Stimulated activated CD8-positive, alpha-beta memory T cell treated with anti-CD3 and anti-CD28 coated beads, Interleukin-7, amount 100 ng/mL, for 1 hour (primary cell): ENCODE measurements around the gene ARPP21.

Experiments used
- DNase-seq, 2 donors: peaks; one replicate each; pipeline ENCODE4 v3.0.0-alpha.2; 2020; ENCODE audit warnings: low read depth in 2 of 2

ARPP21 gene

DNA sequence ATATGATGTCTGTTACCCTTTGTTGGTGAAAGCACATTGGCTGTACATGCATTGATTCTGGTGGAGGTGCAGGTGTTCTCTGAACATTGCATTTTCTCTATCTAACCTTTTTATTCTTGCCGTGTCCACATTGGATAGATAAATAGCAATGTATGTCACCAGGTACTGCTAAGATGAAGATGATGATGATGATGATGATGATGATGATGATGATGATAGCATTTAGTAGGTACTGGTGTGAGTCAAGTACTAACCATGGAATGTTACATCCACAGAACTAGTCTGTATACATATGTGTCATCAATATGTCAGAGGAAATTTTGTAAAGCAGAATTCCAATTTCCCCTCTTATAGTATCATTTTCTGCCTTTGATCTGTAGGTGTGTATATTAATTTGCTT lies 36.3 kb downstream of the ARPP21 start:
- DNase-seq: no peak

DNA sequence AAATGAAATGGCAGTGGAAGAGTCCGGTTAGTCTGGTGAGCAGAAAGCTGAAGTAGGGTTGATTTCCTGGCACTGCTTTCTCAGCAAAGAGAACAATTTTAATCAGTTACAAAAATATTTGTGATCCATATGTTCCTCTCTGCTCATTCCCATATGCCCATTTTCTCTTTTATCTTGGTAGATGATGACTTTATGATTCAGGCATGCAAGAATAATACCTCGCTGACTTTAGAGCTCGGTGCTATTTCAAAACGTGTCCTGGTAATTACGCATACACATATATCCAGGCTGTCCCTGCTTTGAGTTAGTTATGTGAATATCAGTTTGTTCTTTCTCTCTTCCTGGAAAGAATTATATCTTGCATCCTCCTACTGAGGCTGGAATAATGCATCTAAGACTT lies 38.5 kb downstream of the ARPP21 start:
- no peak for DNase-seq

DNA sequence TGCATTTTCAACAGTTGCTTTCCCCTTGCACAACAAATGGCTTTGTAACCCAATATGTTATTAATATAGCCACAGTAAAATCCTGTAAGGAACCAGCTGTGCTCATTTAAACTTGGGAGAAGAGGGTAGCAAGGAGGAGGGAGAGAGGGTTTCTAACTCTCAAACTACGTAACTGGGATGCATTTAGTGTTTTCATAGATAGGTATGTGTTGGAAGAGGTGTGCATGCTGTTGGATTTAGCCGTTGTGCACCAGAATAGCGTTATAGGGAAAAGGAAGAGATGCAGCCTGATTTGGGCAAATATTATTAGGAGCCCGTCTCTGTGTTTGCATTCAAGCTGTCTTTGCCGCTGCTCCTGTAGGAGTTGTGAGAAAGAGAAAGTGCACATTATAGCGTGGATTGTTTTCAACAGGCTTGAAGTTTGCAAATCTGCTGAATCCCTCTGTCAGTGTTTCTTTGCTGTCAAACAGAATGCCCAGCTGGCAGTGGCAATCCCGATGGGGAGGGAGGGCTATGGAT lies 39.4 kb downstream of the ARPP21 start:
- no peak for DNase-seq

DNA sequence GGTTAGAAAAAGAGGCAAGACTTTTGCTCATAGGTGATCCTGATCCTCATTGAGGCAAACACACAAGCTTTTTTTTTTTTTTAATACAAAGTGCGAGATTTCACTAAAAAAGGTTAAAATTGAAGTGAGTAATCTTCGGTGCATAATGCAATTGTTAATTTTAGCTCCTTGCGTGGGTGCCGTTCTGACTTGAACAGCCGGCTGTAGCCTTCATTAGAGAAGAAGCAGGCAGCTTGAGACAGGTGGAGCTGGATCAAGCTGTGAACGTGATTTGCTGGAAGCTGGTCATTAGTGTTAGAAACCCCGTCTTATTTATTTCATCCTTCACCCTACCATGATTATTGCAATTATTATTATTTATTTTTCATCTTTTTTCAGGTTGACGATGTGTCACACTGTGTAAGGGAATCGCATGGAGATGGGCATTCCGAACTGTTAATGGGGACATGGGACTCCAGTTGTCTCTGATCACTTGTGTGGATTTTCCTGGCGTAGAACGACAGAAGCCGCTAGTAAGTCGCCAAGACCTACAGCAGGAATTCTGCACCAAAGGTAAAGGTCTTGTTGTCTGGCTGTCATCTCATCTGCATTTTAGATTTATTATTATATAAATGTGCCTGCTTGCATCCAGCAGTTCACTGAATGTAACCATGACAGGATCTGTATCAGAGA lies 40.2 kb downstream of the ARPP21 start:
- DNase-seq: no peak

DNA sequence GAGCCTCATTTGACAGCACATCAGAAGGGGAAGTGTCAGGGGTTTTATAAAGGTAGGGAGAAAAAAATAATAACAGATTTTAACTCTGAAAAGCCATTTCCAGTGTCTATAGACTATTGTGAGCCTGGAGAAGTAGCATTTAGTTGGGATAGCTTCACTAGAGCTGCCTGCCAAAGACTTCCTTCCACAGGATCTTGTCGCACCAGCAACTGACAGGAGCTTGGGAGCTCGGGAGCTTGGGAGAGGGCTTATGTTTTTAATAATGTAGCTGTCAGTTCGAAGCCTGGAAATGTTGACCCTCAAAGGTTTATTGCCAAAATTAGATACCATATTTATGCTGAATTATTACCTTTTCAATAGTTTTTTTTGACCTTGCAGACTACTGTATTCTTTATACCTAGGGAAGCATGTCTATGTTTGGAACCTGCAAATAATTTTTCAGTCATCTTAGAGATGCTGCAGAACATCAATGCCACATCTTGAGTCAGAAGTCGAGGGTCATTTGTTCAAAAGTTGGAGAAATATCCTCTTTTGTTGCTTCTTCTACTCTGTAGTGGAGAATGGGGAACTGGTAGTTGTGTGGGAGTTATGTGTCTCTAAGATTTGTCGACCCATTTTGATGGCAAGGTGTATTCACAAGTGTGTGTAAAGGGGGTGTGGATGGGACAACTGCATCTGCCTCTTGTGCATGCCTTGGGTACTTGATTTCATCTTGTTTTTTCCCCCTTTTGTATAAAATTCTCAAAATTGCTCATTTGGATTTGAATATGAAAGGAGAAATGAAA lies 41.7 kb downstream of the ARPP21 start:
- no peak for DNase-seq

DNA sequence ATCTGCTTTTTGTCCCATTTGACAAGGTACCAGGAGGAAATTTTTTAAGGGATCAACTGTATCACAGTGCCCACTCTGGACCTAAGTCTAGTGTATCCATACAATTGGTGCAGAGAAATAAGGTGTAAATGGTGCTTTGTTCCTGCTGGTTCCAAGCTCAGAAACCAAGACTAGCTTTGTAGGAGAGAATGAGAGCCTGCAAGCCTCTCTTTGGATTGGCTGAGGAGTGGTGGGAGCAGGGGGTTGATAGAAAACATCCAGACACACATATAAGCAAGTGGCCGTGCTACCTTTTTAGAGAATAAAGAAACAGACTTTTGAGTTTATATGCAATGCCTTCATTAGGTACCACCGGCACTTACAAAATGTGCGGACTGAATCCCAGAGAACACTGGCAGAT lies 45.8 kb downstream of the ARPP21 start:
- no peak for DNase-seq

DNA sequence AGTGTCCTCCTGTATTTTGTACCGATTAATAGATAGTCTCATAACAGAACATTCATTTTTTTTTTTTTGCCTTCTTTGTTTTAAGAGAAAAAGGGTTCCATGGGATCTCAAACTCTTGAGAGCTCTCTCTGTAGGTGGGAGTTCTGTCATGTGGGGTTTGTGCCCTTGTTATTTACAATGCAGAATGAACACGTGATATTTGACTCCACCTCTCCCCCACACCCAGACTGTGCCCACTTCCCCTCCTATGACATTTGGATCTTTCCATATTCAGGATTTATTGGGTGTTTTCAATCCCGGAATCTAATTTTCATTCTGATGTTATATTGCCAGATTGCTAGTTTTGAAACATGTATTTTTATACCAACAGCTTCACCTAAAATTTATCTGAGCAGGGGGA lies 49.5 kb downstream of the ARPP21 start:
- no peak for DNase-seq

DNA sequence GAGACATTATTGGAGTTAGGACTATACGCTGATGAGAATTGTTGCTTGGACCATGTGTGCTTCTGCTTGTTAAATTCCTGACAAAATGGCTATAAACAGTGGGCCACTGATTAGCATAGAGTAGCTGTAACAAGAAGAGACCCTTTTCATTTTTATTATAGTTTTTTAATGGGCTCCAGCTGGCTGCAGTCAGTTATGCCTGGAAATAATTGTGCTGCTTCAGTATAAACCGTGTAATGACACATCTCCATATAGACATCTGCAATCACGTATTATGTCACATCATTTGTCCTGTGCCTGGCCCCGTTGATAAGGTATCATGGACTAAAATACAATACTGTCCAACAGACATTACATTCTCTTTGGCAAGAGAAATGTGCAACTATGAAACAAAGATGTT lies 50.9 kb downstream of the ARPP21 start:
- no peak for DNase-seq

DNA sequence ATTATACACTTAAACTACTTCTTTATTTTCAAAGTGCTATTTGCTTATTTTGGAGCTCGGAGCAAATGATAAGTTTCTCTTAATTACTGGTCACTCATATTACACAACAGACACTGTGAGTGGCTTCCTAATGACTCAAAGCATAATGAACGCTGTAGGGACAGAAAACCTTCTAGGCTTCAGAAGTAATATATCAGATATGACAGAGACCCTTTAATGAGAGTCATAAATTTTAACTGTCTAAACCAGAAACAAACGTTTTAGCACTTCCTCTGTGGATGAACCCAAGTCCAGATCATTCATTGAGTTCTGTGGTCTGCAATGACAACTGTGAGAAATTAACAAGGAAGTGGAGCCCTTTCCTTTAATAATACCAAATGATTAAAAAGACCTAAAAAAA lies 66.6 kb downstream of the ARPP21 start:
- no peak for DNase-seq

DNA sequence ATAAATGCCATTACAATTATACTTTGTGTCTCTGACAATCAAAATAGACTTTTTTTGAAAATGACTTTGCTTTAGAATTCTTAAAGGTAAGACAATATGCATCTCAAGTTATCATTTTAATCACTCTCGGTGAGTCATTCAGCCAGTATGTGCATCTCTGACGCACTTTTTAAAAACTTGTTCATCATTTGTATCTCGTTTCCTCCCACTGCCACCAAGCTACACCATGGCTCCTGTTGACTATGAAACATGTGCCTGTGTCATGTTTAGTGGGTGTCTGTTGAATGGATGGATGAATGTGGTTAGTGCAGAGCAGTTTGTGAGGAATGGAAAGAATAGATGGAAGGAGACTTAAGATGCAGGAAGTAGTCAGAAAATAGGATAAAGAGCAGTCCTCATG lies 68.6 kb downstream of the ARPP21 start:
- no peak for DNase-seq

DNA sequence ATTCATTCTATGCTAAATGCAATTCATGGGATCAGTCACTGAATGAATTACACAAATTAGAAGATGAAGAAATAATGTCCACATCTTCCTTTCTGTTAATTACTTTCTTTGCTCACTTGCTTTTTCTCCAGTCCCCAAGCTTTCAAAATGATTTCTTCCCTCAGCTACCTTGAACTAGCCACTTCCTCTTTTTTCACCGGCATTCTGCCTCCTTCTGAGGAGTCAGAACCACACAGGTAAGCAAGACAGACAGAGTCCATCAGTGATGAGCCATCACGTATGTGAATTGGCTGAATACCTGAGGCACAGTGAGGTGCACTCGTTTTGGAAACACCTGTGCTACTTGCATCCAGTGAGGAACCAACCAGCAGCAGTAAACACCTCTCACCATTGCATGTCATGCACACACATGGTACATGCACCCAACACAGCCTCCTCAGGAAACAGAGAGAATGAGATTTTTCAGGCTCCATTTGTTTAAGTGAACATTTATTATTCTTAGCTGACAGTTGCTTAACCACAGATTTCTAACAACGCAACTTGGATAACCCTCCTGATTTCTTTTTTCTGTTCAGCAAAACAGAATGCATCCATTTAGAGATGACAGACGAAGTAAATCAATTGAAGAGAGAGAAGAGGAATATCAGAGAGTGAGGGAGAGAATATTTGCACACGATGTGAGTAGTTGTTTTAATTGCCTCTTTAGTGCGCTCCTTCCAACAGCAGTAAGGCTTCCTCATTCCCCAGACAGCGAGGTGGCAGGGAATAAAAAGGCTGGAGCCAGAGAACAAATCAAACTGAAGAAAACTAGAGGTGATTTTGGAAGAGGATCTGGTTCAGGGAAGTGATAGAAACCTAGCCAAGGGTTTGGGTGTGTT lies 69.3 kb downstream of the ARPP21 start:
- no peak for DNase-seq

DNA sequence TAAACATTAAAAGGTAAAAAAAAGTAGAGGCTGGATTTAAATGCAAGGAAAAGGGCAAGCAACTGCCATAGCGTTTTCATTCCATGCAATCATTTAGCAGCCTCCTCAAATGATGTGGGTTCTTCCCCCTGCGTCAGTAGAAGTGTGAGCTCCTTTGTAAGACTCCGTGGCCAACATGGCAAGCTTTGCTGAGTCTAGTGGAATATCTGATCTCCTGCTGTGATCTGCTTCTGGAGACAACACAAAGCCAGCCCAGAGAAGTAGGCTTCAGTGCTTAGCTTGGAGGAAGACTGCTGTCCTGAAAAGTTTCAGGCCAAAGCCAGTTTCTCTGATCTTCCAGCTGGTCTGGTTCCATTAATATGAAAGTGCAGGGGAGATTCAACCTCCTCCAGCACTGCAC lies 70.4 kb downstream of the ARPP21 start:
- DNase-seq: no peak

DNA sequence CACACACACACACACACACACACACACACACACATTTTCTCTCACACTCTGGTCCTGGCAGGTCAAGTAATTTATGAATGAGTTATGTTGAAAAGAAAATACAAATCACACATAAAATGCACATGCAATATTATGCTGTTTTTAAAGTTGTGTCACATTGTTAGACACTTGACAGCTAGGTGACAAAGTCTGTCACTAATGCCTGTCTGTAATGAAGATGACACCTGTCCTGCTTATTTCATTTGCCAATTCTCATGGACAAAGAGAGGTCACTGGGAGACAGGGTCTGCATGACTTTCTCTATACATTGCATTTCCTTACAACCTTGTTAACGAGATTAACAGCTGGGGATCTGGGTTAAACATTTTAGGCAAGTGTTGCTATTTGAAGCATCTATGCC lies 71.2 kb downstream of the ARPP21 start:
- no peak for DNase-seq

DNA sequence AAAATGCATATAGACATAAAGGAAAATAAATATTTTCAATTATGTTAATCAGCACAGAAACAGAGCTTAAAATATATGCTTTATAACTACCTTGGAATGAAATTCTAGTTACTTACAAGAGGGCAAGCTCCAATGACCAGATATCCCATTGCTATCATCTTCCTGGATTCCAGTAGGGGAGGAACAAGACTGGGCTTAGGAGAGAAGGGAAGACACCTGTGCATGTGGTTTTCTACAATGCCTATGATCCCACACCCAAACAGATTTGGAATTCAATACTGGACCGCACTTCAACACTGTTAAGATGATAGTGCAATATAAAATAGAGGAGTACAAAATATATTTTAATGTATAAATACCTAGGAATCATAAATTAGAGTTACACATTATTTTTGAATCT lies 79.6 kb downstream of the ARPP21 start:
- no peak for DNase-seq

DNA sequence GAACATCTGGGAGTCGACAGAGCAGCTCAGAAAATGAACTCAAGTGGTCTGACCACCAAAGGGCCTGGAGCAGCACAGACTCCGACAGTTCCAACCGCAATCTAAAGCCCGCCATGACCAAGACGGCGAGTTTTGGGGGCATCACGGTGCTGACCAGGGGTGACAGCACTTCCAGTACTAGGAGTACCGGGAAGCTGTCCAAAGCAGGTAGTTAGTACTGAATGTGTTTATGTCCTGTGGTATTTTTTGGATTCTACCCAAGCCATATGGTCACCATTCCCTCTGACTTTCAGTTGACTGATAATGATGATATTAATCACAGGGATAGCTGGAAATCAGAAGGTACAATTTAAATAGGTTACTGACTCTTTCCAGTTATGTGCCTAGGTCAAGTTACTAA lies 82.3 kb downstream of the ARPP21 start:
- no peak for DNase-seq

DNA sequence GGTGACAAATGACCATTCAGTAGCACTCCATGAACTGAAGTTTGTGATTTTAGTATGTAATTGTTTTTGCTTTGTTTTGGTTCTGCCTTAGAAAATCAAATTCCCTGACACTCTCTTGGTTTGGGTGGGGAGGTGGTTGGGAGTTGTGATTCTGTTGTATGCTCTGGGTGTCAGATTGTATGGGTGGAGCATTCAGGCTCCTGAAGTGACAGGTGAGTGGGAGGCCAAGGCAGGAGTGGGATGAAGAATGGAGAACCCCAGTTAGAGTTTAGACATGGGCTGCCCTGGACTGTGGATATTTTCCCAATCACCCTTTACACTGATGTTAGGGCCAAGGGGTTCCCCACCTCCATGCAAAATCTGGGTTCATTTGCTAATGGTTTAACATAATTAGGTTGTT lies 83.6 kb downstream of the ARPP21 start:
- no peak for DNase-seq

DNA sequence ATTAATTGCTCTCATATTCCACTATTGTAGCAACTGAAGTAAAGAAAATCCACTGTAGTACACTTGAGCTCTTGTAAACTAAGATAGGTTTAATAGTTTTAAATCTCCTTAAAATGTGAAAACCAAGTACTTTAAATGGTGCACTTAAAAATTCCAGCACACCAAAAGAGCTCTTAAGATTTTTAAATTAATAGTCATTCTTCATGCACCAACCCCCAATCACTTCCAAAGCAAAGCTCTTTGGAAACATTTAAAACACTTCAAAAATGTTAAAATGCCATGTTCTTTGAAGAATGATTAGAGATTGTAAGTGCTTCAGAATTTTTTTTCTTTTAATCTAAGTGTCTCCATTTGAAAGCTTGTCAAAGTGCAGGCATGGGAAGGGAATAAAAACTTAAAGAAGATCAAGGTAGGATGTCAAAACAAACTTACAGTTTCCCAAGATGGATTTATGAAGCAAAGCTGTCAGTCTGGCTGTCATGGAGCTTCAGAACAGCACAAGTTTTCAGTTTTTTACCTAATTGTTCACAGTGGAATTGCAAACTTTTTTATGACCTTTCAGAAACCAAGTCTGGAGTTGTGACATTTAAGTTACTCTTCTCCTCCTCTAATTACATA lies 84.3 kb downstream of the ARPP21 start:
- DNase-seq: no peak

DNA sequence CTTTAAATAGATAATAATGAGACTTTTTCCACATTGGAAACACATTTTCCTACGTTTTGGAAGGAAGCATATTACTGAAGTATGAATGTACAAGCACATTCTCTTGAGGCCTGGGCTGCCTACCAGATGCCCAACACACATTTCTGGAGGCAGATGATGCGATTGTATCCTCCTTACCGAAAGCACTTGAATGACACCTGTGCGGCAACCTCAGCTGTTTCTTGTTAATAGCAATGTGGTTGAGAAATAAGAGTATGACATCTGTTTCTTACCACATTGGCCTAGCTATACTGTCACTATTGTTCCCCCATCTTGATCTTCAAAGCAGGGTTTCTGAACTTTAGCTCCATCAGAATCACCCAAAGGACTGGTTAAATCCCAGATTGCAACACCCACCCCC lies 84.8 kb downstream of the ARPP21 start:
- DNase-seq: no peak

DNA sequence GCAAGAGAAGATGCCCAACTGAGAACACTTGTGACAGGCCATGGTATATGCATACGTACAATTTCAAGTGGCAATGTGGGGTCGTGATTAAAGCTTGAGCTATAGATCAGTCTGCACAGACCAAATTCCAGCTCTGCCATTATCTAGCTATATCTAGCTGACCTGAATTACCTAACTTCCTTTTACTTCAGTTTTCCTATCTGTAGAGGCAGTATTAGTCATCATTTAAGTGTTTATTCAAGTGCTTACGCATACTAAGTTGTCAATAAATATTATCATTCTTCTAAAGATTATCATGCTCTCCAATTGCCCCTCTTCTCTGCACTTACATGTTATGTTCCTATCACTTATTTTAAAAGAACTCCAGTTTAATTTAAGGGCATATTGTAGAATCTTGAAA lies 87.9 kb downstream of the ARPP21 start:
- DNase-seq: no peak

DNA sequence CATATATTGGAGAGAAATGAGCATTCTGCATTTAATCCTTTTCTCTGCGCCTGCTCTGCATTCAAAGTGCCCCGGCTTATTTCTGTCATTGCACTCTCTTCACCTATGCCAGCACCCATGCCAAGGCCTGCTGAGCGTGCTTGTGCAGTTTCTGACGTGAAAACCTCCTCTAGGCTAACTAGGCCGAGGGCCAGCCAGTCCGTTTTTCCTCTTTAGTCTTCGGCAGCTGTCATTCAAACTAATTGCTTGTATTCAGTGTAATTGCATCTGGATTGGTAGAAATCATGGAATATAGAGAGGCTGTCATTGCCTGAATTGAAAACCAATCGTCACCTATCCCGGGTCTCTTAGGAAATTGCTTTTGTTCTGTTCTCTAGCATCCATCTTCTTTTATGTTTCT lies 94.0 kb downstream of the ARPP21 start:
- no peak for DNase-seq

DNA sequence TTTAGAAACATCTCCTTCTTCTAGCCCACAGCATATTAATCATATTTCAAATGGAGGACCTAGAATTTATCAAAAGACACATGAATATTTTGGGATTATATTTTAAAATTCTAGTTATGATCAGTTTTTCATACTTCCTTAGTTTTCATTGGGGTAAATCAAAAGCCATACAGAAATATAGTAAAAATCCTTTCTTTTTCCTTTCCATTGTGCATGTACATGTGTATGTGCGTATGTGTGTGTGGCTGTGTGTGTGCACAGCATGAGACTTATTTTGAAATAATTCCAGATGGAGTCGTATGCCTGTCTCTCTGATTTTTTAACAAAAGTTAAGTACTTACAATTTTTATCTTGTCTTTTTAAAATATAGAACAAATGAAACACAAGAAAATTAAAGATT lies 94.5 kb downstream of the ARPP21 start:
- no peak for DNase-seq

DNA sequence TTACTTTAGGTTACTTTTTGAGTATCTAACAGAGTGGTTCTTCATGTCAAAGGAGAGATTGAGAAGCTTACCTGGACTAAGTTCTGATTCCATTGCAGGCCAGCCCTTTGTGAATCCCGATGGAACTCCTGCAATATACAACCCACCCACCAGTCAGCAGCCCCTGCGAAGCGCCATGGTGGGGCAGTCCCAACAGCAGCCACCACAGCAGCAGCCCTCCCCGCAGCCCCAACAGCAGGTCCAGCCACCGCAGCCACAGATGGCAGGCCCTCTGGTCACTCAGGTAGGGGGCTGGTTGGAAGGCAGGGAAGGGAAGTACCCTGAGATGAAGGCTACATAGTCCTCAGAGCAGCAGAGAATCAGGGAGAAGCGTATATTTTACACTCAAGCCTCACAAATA lies 97.8 kb downstream of the ARPP21 start:
- DNase-seq: no peak
